ENCODE results near the gene CBLB. TPM values are rescaled to one million over a fixed set of nuclear protein-coding genes. Genes with fewer than 3 reads are reported as not detected.

CBLB gene
- total RNA-seq = 12.1 TPM

GRCh38 chr3:105868742-105869530 is at the start of gene CBLB:
CBLB (minus strand) TSS chr3:105869012; CDS start chr3:105867577, 1,435 bp downstream.
- DNase-seq (ENCODE audit: low read depth in 2 of 3, low spot score in 2 of 3) = peak; percentile 72 to 94 (median 89)

DNA sequence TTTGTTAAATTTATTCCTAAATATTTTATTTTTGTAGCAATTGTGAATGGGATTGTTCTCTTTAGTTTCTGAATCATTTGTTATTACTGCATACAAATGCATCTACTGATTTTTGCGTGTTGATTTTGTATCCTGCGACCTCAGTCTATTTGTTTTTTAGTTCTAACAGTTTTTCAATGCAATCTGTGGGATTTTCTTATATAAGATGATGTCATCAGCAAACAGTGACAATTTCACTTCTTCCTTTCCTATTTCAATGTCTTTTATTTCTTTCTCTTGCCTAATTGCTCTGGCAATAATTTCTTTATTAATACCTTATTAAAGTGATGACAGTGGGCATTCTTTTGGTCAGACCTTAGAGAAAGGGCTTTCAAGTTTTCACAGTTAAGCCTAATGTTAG is 48.0 kb upstream of the CBLB start:
- no peak for DNase-seq (ENCODE audit: low read depth in 2 of 3, low spot score in 2 of 3)

DNA sequence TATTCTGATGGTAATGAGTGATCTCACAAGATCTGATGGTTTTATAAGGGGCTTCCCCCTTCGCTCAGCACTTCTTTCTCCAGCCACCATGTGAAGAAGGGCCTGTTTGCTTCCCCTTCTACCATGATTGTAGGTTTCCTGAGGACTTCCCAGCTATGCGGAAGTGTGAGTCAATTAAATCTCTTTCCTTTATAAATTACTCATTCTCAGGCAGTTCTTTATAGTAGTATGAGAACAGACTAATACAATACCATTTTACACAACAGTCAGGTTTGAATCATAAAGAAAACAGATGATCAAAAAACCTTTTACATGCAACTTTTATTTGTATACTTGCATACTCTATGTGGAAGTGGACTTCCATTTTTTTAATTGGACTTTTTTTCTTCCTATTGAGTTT is 46.7 kb upstream of the CBLB start:
- no peak for DNase-seq (ENCODE audit: low read depth in 2 of 3, low spot score in 2 of 3)

DNA sequence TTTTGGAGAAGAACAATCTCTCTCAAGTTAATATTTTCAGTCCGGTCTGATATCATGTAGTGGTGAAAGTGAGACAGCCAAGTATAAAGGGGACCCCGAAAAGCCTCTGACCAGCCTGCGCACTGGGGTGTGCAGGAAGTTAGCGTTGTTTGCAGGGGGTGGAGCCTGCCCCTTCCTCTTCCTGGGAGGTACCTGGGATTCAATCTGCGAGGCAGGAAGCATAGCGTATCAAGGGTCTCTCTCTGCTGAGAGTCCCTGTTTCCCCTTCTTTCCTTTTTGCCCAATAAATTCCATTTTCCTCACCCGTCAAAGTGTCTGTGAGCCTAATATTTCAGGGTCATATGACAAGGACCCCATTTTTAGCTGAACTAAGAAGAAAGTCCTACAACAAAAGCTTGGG is 44.8 kb upstream of the CBLB start:
- no peak for DNase-seq (ENCODE audit: low read depth in 2 of 3, low spot score in 2 of 3)

DNA sequence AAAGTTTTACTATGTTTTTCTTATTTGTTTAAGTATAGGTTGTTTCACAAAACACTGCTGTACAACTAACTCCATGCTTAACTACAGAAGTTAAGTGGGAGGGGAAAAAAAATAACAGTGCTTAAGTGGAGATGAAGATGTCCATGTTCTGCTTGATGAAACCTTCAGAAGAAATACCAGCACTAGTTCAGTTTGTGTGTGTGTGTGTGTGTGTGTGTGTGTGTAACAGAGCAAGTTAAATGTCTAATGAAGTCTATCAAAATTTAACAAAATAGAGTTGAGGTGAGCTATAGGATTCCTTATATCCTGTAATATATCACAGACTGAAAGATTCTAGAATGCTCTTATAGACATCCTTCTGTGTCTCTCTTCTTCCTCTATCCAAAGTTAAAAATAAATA is 44.1 kb upstream of the CBLB start:
- no peak for DNase-seq (ENCODE audit: low read depth in 2 of 3, low spot score in 2 of 3)

GRCh38 chr3:105911496-105911895 is 42.7 kb upstream of the CBLB start:
- no peak for DNase-seq (ENCODE audit: low read depth in 2 of 3, low spot score in 2 of 3)

DNA sequence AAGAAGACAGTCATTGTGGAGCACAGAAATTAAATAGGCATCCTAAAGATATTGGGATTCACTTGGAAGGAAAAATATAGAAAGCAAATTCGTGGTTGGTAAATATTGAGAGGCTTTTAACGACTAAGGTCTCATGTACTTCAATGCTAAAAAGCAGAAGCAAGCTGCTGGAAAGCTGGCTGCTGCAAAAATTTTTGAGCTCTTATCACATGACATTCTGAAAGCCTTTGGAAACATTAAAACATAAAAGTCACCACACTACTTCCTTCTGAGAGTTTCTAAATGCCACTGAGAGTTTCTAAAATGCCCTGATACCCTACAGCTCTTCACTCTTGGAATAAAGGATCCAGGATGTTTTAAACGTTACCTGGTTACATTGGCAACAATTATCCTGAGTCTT is 39.0 kb upstream of the CBLB start:
- peak in 2 of 3 donors; percentile 39 to 80 for DNase-seq (ENCODE audit: low read depth in 2 of 3, low spot score in 2 of 3)

GRCh38 chr3:105906836-105907235 is 38.0 kb upstream of the CBLB start:
- DNase-seq (ENCODE audit: low read depth in 2 of 3, low spot score in 2 of 3) = no peak

GRCh38 chr3:105906345-105906744 is 37.5 kb upstream of the CBLB start:
- DNase-seq (ENCODE audit: low read depth in 2 of 3, low spot score in 2 of 3) = no peak

- DNase-seq (ENCODE audit: low read depth in 2 of 3, low spot score in 2 of 3) = no peak
Measured at GRCh38 chr3:105905328-105905727, 36.5 kb upstream of the CBLB start.

GRCh38 chr3:105904678-105905284 is 36.0 kb upstream of the CBLB start:
- no peak for DNase-seq (ENCODE audit: low read depth in 2 of 3, low spot score in 2 of 3)

DNA sequence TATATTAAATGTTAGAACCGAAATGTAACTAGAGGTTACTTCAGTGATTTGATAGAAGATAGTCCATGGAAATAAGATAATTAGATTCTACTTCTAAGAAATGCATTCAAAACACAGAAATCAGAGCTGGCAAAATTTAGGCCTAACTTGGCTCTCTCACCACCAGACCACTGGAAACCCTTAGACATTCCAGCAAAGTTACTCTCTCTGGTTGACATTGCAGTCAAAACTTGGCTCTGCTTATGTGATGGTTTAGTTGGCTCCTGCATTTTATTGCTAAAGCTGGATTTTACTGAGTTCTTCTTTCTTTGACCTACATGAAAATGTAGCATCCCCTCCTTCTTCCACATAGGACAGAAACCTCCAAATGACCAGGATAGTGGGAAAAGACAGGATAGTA is 35.4 kb upstream of the CBLB start:
- no peak for DNase-seq (ENCODE audit: low read depth in 2 of 3, low spot score in 2 of 3)

GRCh38 chr3:105899516-105899915 is 30.7 kb upstream of the CBLB start:
- no peak for DNase-seq (ENCODE audit: low read depth in 2 of 3, low spot score in 2 of 3)

GRCh38 chr3:105891101-105891500 is 22.3 kb upstream of the CBLB start:
- no peak for DNase-seq (ENCODE audit: low read depth in 2 of 3, low spot score in 2 of 3)

GRCh38 chr3:105888621-105889579 is 20.1 kb upstream of the CBLB start:
- no peak for DNase-seq (ENCODE audit: low read depth in 2 of 3, low spot score in 2 of 3)

DNA sequence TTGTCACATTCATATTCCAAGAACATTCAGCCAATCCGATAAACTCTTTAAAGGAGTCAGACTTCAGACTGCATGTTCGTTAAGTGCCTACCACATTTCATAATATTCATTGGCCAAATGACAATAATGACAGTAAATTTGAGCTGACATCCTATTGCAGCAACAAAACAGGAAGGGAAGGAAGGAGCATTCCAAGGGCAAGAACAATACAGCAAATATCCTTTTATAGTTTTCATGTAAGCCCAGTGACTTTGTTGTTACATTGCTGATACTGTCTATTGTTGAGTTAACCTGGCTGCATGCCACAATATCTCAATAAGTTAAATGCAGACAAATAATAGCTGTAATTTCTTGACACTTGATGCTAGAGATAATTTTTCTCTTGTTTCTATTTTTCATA is 16.4 kb upstream of the CBLB start:
- DNase-seq (ENCODE audit: low read depth in 2 of 3, low spot score in 2 of 3) = no peak

DNA sequence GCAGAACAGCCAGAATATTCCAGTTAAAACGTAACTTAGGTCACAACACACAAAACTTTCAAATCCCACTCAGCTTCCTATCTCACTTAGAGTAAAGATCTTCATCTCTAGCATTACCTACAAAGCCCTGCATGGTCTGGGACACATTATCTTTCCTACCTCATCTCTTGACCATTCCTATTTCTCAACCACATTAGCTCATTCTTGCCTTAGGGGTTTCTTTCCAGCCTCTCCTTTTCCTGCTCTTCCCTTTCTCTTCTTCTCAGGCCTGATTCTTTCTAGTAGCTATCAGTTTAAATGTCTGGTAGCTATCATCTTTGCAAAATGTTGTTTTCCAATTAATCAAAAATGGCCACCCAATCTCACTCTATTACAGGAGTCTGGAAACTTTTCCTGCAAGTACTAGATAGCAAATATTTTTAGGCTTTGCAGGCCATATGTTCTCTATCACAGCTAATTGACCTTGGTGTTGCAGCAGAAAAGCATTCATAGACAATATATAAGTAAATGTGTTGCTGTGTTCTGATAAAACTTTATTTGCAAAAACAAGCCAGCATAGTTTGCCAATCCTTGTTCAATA is 15.1 kb upstream of the CBLB start:
- no peak for DNase-seq (ENCODE audit: low read depth in 2 of 3, low spot score in 2 of 3)

DNA sequence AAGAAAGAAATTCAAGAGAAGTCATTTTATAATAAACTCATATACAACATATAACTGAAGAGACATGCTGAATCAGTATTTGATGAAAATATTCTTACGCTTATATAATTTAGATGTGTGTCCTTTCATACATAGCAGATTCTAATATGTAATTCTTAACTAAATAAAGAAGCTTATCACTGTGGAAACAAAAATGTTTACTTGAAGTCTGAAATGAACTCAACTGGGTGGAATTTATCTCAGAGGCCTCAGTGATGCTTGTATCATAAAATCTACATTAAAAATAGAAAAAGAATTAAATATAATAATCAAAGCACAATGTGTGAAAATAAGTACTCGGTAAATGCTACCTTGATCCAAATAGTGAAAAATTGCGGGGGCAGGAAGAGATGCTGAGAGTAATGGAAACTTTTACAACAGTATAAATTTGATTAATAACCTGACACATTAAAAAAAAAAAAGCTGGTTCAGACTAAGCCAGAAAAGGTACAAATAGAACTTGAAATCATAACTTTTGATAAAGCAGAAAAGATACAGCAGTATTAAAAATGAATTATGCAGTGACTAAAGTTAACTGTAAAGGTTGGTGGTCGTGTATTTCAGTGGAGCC is 12.0 kb upstream of the CBLB start:
- no peak for DNase-seq (ENCODE audit: low read depth in 2 of 3, low spot score in 2 of 3)

GRCh38 chr3:105878061-105878460 is 9.2 kb upstream of the CBLB start:
- DNase-seq (ENCODE audit: low read depth in 2 of 3, low spot score in 2 of 3) = no peak

DNA sequence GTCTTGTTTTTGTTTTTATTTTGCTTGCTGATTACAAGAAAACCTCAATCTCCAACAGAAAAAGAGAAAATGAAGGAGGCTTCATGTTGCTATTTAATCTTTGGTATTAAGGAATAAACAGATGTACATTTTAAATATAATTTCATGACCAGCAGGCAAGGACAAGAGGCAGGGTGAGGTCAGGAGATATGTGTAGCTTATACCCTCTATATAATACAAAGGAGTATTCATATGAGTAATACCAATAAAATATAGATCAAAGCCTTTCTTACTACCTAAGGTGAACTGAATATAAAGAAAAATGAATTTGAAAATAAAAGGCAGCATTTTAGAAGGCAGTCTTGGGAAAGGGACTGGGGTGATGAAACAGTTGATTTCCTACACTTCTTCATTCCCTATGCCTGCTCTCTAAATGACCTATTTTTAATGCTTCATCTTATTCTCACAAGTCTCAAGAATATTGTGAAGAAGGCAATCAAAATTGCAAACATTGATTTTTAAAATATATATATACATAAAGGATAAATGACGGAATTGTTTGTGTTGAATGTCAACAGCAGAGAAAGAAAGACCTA is 8.6 kb upstream of the CBLB start:
- no peak for DNase-seq (ENCODE audit: low read depth in 2 of 3, low spot score in 2 of 3)

All from hematopoietic multipotent progenitor cell (in vitro differentiated cells).